Measurements from ENCODE around the gene EML4.

EML4 gene

GRCh38 chr2:42196403-42197267 is 27.5 kb downstream of the EML4 start:
- no peak for DNase-seq

GRCh38 chr2:42197792-42198191 is 28.6 kb downstream of the EML4 start:
- DNase-seq = no peak

- no peak for DNase-seq
Measured at GRCh38 chr2:42198466-42198865, 29.3 kb downstream of the EML4 start.

- DNase-seq = no peak
Measured at GRCh38 chr2:42199002-42199401, 29.8 kb downstream of the EML4 start.

GRCh38 chr2:42199626-42200025 is 30.5 kb downstream of the EML4 start:
- DNase-seq = no peak

GRCh38 chr2:42200926-42201855 is 32.0 kb downstream of the EML4 start:
- DNase-seq = no peak

- DNase-seq = no peak
Measured at GRCh38 chr2:42202634-42203008, 33.5 kb downstream of the EML4 start.

- no peak for DNase-seq
Measured at GRCh38 chr2:42203792-42204191, 34.6 kb downstream of the EML4 start.

GRCh38 chr2:42205337-42205736 is 36.2 kb downstream of the EML4 start:
- DNase-seq = no peak

GRCh38 chr2:42207826-42208225 is 38.7 kb downstream of the EML4 start:
- no peak for DNase-seq

GRCh38 chr2:42210203-42210602 is 41.0 kb downstream of the EML4 start:
- DNase-seq = no peak

GRCh38 chr2:42211291-42211690 is 42.1 kb downstream of the EML4 start:
- DNase-seq = no peak

- DNase-seq = no peak
Measured at GRCh38 chr2:42214669-42215068, 45.5 kb downstream of the EML4 start.

GRCh38 chr2:42216694-42217093 is 47.5 kb downstream of the EML4 start:
- no peak for DNase-seq

GRCh38 chr2:42217307-42217706 is 48.2 kb downstream of the EML4 start:
- no peak for DNase-seq

GRCh38 chr2:42217914-42218313 is 48.8 kb downstream of the EML4 start:
- no peak for DNase-seq

GRCh38 chr2:42218712-42219111 is 49.6 kb downstream of the EML4 start:
- DNase-seq = no peak

GRCh38 chr2:42219160-42219559 is 50.0 kb downstream of the EML4 start:
- DNase-seq = no peak

GRCh38 chr2:42220566-42220965 is 51.4 kb downstream of the EML4 start:
- DNase-seq = no peak

- DNase-seq = no peak
Measured at GRCh38 chr2:42223067-42223854, 54.1 kb downstream of the EML4 start.

- no peak for DNase-seq
Measured at GRCh38 chr2:42223855-42224268, 54.7 kb downstream of the EML4 start.

GRCh38 chr2:42224422-42225067 is 55.4 kb downstream of the EML4 start:
- DNase-seq = no peak

- DNase-seq = no peak
Measured at GRCh38 chr2:42225573-42225972, 56.4 kb downstream of the EML4 start.
